ENCODE data around the gene UGT1A10. TPM values are rescaled to one million over a fixed set of nuclear protein-coding genes. Genes with fewer than 3 reads are reported as not detected.

UGT1A10 gene
- total and polyA plus RNA-seq, 8 donors: not detected

- no peak for TF ChIP-seq CTCF (IDR thresholded peaks at IDR 0.05)
- Histone ChIP-seq H3K36me3 (no peaks in the 10 kb centered on the region), H3K4me3 (no peak overlapping the region), H3K4me1 (no peaks in the 10 kb centered on the region), H3K9me3 (no peaks in the 10 kb centered on the region), H3K27me3 (peaks cover 0 to 6% of the 10 kb centered on the region in 2 donors), H3K27ac (no peak overlapping the region)
- intact Hi-C loops (cut with DNase I): no loop called here
- ATAC-seq (no peak), DNase-seq (no peak)
Observed at GRCh38 chr2:233796254-233796653, 160.0 kb downstream of the UGT1A10 start.

- no peak for DNase-seq
- Histone ChIP-seq H3K4me1 (no peaks in the 10 kb centered on the region), H3K4me3 (no peak overlapping the region), H3K27ac (no peak overlapping the region), H3K36me3 (no peaks in the 10 kb centered on the region), H3K27me3 (peaks cover 0 to 6% of the 10 kb centered on the region in 2 donors), H3K9me3 (no peaks in the 10 kb centered on the region)
- intact Hi-C loops (cut with DNase I): no loop called here
- ATAC-seq: no peak
- TF ChIP-seq CTCF (IDR thresholded peaks at IDR 0.05): no peak
Observed at GRCh38 chr2:233798335-233799086, 162.3 kb downstream of the UGT1A10 start.

- Histone ChIP-seq H3K4me3 (no peak overlapping the region), H3K27ac (no peak overlapping the region), H3K9me3 (no peaks in the 10 kb centered on the region), H3K36me3 (no peaks in the 10 kb centered on the region), H3K4me1 (no peaks in the 10 kb centered on the region), H3K27me3 (no peaks in the 10 kb centered on the region)
- ATAC-seq (no peak), DNase-seq (peak in 1 of 4 donors; percentile 17)
- intact Hi-C loops (cut with DNase I): no loop called here
- TF ChIP-seq CTCF (IDR thresholded peaks at IDR 0.05): no peak
Observed at GRCh38 chr2:233799087-233799665, 162.9 kb downstream of the UGT1A10 start.

- intact Hi-C loops (cut with DNase I): no loop called here
- no peaks in the 10 kb centered on the region for H3K9me3 ChIP-seq
Observed at GRCh38 chr2:233799716-233800115, 163.5 kb downstream of the UGT1A10 start.

More at GRCh38 chr2:233799716-233800115, 163.5 kb downstream of the UGT1A10 start:
- TF ChIP-seq CTCF (IDR thresholded peaks at IDR 0.05): no peak
- DNase-seq (no peak), ATAC-seq (no peak)
- Histone ChIP-seq H3K36me3 (no peaks in the 10 kb centered on the region), H3K27me3 (no peaks in the 10 kb centered on the region), H3K27ac (no peak overlapping the region), H3K4me3 (no peak overlapping the region), H3K4me1 (no peaks in the 10 kb centered on the region)

Measured in left lung (tissue), 10 donors.